ENCODE data around the gene PLXNA2.

DNA sequence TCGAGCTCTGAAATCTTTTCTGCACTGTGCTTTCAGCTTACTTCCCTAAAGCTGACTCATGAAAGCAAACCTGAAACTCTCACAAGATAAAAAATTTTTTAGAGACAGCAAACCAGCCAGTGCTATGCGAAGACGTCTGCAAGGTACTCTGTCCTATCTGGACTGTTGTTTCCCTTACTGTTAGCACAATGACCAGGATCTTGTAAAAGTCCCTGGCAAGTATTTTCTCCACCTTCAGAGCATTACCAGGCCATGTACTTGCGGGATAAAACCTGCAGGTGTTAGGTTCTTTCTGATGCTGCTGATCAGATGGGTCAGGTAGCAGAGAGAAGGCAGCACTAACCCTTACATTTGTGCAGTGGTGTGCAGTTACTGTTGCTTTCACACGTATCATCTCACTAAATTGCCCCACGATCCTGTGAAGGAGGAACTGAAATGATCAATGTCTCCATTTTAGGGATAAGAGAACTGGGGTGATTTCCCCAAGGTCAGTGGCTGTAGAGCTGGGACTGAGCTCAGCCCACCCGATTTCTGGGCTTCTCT is 56.6 kb downstream of the PLXNA2 start:
- TF ChIP-seq, protein P1, sequence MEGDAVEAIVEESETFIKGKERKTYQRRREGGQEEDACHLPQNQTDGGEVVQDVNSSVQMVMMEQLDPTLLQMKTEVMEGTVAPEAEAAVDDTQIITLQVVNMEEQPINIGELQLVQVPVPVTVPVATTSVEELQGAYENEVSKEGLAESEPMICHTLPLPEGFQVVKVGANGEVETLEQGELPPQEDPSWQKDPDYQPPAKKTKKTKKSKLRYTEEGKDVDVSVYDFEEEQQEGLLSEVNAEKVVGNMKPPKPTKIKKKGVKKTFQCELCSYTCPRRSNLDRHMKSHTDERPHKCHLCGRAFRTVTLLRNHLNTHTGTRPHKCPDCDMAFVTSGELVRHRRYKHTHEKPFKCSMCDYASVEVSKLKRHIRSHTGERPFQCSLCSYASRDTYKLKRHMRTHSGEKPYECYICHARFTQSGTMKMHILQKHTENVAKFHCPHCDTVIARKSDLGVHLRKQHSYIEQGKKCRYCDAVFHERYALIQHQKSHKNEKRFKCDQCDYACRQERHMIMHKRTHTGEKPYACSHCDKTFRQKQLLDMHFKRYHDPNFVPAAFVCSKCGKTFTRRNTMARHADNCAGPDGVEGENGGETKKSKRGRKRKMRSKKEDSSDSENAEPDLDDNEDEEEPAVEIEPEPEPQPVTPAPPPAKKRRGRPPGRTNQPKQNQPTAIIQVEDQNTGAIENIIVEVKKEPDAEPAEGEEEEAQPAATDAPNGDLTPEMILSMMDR (IDR thresholded peaks at IDR 0.05; ENCODE audit: borderline replicate concordance, extremely low read depth, low read length, poor library complexity, severe bottlenecking), result no peak
- no peak for TF ChIP-seq EZH2 (IDR thresholded peaks at IDR 0.05; ENCODE audit: borderline replicate concordance, low read depth, low read length, severe bottlenecking)
